Metanephros (tissue), 2 donors: Measurements from ENCODE around the gene PRRG2. TPM values are rescaled to one million over a fixed set of nuclear protein-coding genes. Genes with fewer than 3 reads are reported as not detected.

ENCODE experiments used
- small RNA-seq: library from RNA; depleted of rRNA; stranded (forward); fragments of <200 nt; gene quantifications from one replicate; pipeline ENCODE3, GENCODE V24; 2014; ENCODE audit warnings: low replicate concordance
- total RNA-seq: library from RNA; depleted of rRNA; stranded (reverse); fragments of >200 nt; gene quantifications from one replicate; pipeline ENCODE4 v1.2.3, GENCODE V29; 2014

Gene PRRG2
- 5.0 TPM for total RNA-seq

DNA sequence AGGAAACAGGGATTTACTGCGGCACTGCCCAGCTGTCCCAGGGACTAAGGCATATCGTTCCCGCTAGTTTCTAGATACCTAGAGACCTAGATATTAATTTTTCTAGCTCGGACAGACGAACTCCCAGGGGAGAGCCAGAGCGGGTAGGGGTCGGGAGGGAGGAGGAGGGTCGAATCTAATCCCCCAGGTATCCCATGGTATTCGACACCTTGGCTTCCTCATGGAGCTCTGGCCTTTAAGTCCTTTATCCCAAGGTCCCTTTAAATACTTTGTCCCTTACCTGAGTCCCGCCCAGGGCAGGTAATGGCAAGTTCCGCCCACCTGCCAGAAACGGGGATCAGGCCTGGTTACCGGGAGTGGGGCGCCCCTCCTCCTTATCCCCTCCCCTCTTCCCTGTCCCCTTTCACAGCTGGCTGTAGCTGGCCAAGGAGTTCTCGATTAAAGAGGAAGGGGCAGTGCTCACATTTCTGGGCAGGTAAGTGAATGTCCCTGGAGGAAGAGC is at the start of gene PRRG2:
TSS of gene PRRG2 (plus strand) at position 310 of the 502 bp plus-strand sequence. CDS start 1,904 bp downstream, outside the sequence.

DNA sequence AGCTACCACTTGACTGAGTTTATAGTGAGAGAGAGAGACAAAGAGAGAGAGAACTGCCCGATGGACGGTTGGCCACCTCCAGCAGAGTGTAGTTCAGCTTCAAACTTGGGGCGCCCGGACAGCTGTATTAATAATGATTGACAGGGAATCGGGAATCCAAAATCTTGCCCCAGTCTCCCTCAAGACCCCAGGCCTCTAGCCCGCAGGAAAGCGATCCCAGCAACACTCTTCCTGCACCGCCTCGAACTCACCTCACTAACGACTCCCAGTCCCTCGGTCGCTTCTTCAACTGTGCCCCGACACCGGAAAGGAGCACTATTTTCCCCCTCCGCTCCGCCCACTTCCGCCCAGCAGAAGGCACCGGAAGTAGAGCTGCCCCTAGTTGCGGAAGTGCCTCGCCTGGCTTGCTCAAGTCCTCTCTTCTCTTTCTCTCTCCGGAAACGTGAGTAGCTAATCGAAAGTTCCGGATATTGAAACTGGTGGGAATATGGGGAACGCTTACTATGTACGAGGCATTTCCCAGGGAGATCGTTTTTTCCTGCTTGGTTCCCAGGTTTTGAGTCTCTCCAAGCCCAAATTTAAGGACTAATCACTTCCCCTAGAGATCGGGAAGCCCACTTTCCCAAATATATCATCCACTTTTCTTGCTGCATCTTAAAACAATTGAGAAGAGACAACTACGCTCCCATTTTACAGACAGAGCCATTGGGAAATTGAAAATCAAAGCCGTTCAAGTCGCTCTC is 681 bp upstream of the PRRG2 start, which contains the start of gene NOSIP:
TSS of gene NOSIP (minus strand) at position 293 of the 743 bp plus-strand sequence. CDS start 19,865 bp downstream, outside the sequence.

DNA sequence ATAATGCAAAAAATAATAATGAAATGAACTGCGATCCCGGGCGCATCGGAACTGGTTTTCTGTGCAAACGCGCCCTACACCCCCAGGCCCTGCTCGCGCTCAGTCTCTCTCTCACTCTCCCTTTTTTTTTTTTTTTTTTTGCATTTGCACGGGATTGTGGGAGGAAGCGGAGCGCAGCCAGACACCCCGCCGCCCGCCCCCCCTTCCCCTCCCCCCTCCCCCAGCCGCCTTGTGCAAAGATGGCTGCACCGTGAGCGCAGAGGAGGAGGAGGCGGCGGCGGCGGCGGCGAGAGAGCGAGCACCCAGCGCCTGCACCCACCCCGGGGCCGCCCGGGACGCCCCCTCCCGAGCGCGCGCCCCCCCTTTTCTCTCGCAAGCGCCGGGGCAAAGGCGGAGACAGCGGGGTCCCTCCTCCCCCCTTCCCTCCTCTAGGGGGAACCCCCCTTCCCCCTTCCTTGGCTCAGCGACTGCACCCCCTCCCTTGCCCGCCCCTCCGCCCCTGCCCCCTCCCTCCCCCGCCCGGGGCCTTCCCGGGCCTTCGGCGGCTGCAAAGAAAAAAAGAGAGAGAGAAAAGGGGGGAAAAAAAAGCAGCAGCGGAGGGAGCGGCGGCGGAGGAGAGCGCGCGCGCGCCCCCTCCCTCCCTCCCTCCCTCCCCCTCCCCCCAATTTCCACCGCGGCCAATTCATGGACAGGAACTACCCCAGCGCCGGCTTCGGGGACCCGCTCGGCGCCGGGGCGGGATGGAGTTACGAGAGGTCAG is 10.0 kb downstream of the PRRG2 start, which contains the start of gene PRR12:
TSS of gene PRR12 (plus strand) at position 212 of the 760 bp plus-strand sequence. CDS start at position 685, 473 bp downstream.

DNA sequence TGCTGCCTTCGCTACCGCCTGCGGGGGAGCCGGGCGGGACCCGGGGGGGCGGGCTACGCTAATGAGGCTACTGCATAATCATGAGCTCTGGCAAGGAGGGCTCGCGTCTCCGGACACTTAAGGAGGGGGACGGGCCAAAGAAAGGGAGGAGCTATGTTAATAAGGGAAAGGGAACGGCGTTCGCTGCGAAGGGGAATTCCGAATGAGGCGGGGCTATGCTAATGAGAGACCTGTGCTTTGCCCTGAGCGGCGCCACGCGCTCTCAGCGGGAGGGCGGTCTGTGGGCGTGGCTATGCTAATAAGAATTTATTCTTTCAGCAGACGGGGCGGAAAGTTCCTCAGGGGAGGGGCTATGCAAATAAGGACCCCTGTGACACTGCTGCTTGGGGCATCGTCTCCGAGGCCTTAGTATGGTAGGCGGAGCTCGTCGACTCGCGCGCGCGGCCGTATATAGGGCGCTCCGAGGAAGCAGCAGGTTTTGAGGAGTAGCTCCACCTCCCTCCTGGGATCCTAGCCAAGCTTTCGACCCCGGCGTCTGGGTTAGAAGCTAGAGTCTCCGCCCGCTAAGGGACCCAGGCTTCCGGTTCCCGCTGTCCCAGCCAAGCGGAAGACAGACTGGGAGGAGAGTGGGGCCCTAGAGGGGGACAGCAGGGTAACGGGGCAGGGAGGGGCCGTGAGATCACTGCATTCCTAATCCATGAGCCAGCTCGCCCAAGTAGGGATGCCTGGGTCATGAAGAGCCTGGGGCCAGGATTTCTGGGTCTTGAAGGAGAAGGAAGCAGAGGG is 59.2 kb downstream of the PRRG2 start, which contains the start of gene RRAS:
TSS of gene RRAS (minus strand) at position 31 of the 786 bp plus-strand sequence. CDS start 45 bp downstream, outside the sequence.

Small RNAs within 50 kb of the gene (small RNA-seq; reads per million reads assigned to genes)
- not detected for gene RF00019

Other genes with a start within 250 kb of the PRRG2 start
- gene CD37, start 245.9 kb upstream of the PRRG2 start, total RNA-seq, result 16.5 TPM
- 49.9 TPM for gene TEAD2, start 218.9 kb upstream of the PRRG2 start, total RNA-seq
- gene DKKL1, start 217.4 kb upstream of the PRRG2 start, total RNA-seq, result 1.5 TPM
- not detected for gene KASH5, start 193.1 kb upstream of the PRRG2 start, total RNA-seq
- gene PTH2, start 157.9 kb upstream of the PRRG2 start, total RNA-seq, result not detected
- not detected for gene GFY, start 155.9 kb upstream of the PRRG2 start, total RNA-seq
- 2.8 TPM for gene SLC17A7, start 139.8 kb upstream of the PRRG2 start, total RNA-seq
- gene PIH1D1, start 129.5 kb upstream of the PRRG2 start, total RNA-seq, result 76.4 TPM
- gene ALDH16A1, start 128.1 kb upstream of the PRRG2 start, total RNA-seq, result 43.6 TPM
- gene FLT3LG, start 107.1 kb upstream of the PRRG2 start, total RNA-seq, result 3.1 TPM
- gene RPL13A, start 93.7 kb upstream of the PRRG2 start, total RNA-seq, result 2,667 TPM
- 2,754 TPM for gene RPS11, start 84.9 kb upstream of the PRRG2 start, total RNA-seq
- gene FCGRT, start 68.7 kb upstream of the PRRG2 start, total RNA-seq, result 205 TPM
- 33.7 TPM for gene RCN3, start 53.3 kb upstream of the PRRG2 start, total RNA-seq
- gene NOSIP, start 760 bp upstream of the PRRG2 start, total RNA-seq, result 81.5 TPM
- 17.0 TPM for gene PRR12, start 9.9 kb downstream of the PRRG2 start, total RNA-seq
- 14.7 TPM for gene RRAS, start 58.8 kb downstream of the PRRG2 start, total RNA-seq
- 30.1 TPM for gene SCAF1, start 60.9 kb downstream of the PRRG2 start, total RNA-seq
- gene IRF3, start 84.5 kb downstream of the PRRG2 start, total RNA-seq, result 52.4 TPM
- 13.0 TPM for gene BCL2L12, start 84.6 kb downstream of the PRRG2 start, total RNA-seq
- gene PRMT1, start 96.0 kb downstream of the PRRG2 start, total RNA-seq, result 246 TPM
- gene ADM5, start 108.3 kb downstream of the PRRG2 start, total RNA-seq, result 0.76 TPM
- gene CPT1C, start 109.8 kb downstream of the PRRG2 start, total RNA-seq, result 10.9 TPM
- gene TSKS, start 182.0 kb downstream of the PRRG2 start, total RNA-seq, result 0.18 TPM
- gene AP2A1, start 185.7 kb downstream of the PRRG2 start, total RNA-seq, result 93.1 TPM
- 29.6 TPM for gene FUZ, start 232.0 kb downstream of the PRRG2 start, total RNA-seq
- gene MED25, start 237.0 kb downstream of the PRRG2 start, total RNA-seq, result 47.2 TPM